ENCODE data around the gene NIP7. TPM values are rescaled to one million over a fixed set of nuclear protein-coding genes. Genes with fewer than 3 reads are reported as not detected.

The NIP7 gene
- total RNA-seq, 1 donor from 2014 or later = 27.4 TPM

Other genes starting within 250 kb of the NIP7 start
- gene HAS3, start 234.1 kb upstream of the NIP7 start, total RNA-seq = 3.6 and 4.5 TPM in 2 replicates
- gene CHTF8, start 207.2 kb upstream of the NIP7 start, total RNA-seq = 89.9 and 160 TPM in 2 replicates
- 14.1 and 26.7 TPM in 2 replicates for gene UTP4, start 207.1 kb upstream of the NIP7 start, total RNA-seq
- gene SNTB2, start 152.6 kb upstream of the NIP7 start, total RNA-seq = 91.0 and 185 TPM in 2 replicates
- gene VPS4A, start 28.4 kb upstream of the NIP7 start, total RNA-seq = 35.4 and 38.3 TPM in 2 replicates
- 15.1 and 19.3 TPM in 2 replicates for gene PDF, start 9.2 kb upstream of the NIP7 start, total RNA-seq
- 37.4 and 43.1 TPM in 2 replicates for gene COG8, start 208 bp upstream of the NIP7 start, total RNA-seq
- 0.14 and 0.17 TPM in 2 replicates for gene TMED6, start 12.0 kb downstream of the NIP7 start, total RNA-seq
- 12.2 and 14.5 TPM in 2 replicates for gene TERF2, start 46.2 kb downstream of the NIP7 start, total RNA-seq
- gene CYB5B, start 84.8 kb downstream of the NIP7 start, total RNA-seq = 77.8 and 182 TPM in 2 replicates
- gene NFAT5, start 226.2 kb downstream of the NIP7 start, total RNA-seq = 30.5 and 46.1 TPM in 2 replicates

Data from dermis blood vessel endothelial cell (primary cell).